Breast epithelium (tissue), 4 donors: Measurements from ENCODE around the gene CXXC5. TPM values are rescaled to one million over a fixed set of nuclear protein-coding genes. Genes with fewer than 3 reads are reported as not detected.

ENCODE experiments used
- DNase-seq, 2 donors: peaks; one replicate each; pipeline ENCODE4 v3.0.0-alpha.2; 2019; ENCODE audit warnings: low spot score in 2 of 2
- H3K27ac ChIP-seq, 2 donors: fragments of 200-600 bp; sonication (generic) in 1 of 2; one replicate each; pipeline ENCODE4 v1.5.1; 2016 to 2019; ENCODE audit warnings: mild to moderate bottlenecking in 1 of 2
- H3K27me3 ChIP-seq, 2 donors: fragments of 200-600 bp; sonication (generic) in 1 of 2; one replicate each; pipeline versions ENCODE4 v1.5.1 to v1.6.0; 2017 to 2019; ENCODE audit warnings: control low read depth in 1 of 2, mild to moderate bottlenecking in 1 of 2
- H3K36me3 ChIP-seq: fragments of 200-600 bp; one replicate; pipeline ENCODE4 v1.5.1; 2019
- H3K4me1 ChIP-seq, 2 donors: fragments of 200-600 bp; sonication (generic); one replicate each; pipeline ENCODE4 v1.5.1; 2016 to 2019; ENCODE audit warnings: control low read depth in 1 of 2
- H3K4me3 ChIP-seq, 3 donors: fragments of 200-600 bp; sonication (generic); 1 replicate in 2 of 3; 2 replicates in 1 of 3; pipeline ENCODE4 v1.5.1; 2016 to 2019; ENCODE audit warnings: mild to moderate bottlenecking in 3 of 3, moderate library complexity in 2 of 3
- H3K9me3 ChIP-seq, 2 donors: fragments of 200-600 bp; sonication (generic) in 1 of 2; one replicate each; pipeline ENCODE4 v1.5.1; 2016 to 2019; ENCODE audit warnings: control low read depth in 1 of 2
- CTCF ChIP-seq, 3 donors: fragments of 450-650 bp; IDR thresholded peaks; one replicate each; pipeline ENCODE4 v1.5.1; 2016 to 2017; ENCODE audit warnings: antibody characterized with exemption in 3 of 3, mild to moderate bottlenecking in 3 of 3, moderate library complexity in 3 of 3
- POLR2A ChIP-seq: fragments of 450-650 bp; IDR thresholded peaks from one replicate; pipeline ENCODE4 v1.6.1; 2016; ENCODE audit warnings: antibody characterized with exemption, mild to moderate bottlenecking, moderate library complexity
- POLR2AphosphoS5 ChIP-seq, 3 donors: sonication (generic); formaldehyde crosslinking; IDR thresholded peaks; one replicate each; pipeline ENCODE4 v1.6.1; 2017; ENCODE audit warnings: antibody characterized with exemption in 3 of 3
- intact Hi-C: fragments of 100-400 bp; cut with DNase I; formaldehyde crosslinking; loops from one replicate; pipeline ENCODE4 v1.15.1; 2023; ENCODE audit warnings: low total_unique reads
- total RNA-seq, 3 donors: library from RNA; depleted of rRNA; stranded (reverse); fragments of >200 nt; gene quantifications; one replicate each; pipeline ENCODE4 v1.1.0, GENCODE V29; 2016

Gene CXXC5
- total RNA-seq, 3 donors from 2014 or later, result 33.9 to 66.9 (median 38.3) TPM

- no peak for TF ChIP-seq POLR2A
- intact Hi-C loops, result no loop called here
- H3K4me3 ChIP-seq, result no peak overlapping the region
- no peak overlapping the region for H3K27ac ChIP-seq
- H3K27me3 ChIP-seq, result no peaks in the 10 kb centered on the region
- H3K4me1 ChIP-seq, result peaks cover 0 to 9% of the 10 kb centered on the region in 2 donors
- no peaks in the 10 kb centered on the region for H3K36me3 ChIP-seq
- no peak for DNase-seq
- H3K9me3 ChIP-seq, result no peaks in the 10 kb centered on the region
These were observed 53.0 kb downstream of the CXXC5 start for GRCh38 chr5:139701056-139701741.

GRCh38 chr5:139702548-139702947 is 54.4 kb downstream of the CXXC5 start:
- no peaks in the 10 kb centered on the region for H3K9me3 ChIP-seq
- no peak overlapping the region for H3K4me3 ChIP-seq
- H3K4me1 ChIP-seq, result peaks cover 0 to 3% of the 10 kb centered on the region in 2 donors
- TF ChIP-seq CTCF (IDR thresholded peaks at IDR 0.05), result no peak
- no peak for TF ChIP-seq POLR2AphosphoS5 (IDR thresholded peaks at IDR 0.05)
- TF ChIP-seq POLR2A, result no peak
- no peak for DNase-seq
- intact Hi-C loops, result no loop called here
- no peak overlapping the region for H3K27ac ChIP-seq
- H3K36me3 ChIP-seq, result no peaks in the 10 kb centered on the region
- no peaks in the 10 kb centered on the region for H3K27me3 ChIP-seq

- Histone ChIP-seq H3K36me3 (no peaks in the 10 kb centered on the region), H3K4me1 (peaks cover 0 to 4% of the 10 kb centered on the region in 2 donors), H3K4me3 (no peak overlapping the region), H3K27me3 (no peaks in the 10 kb centered on the region), H3K9me3 (no peaks in the 10 kb centered on the region), H3K27ac (no peak overlapping the region)
- no peak for DNase-seq
- no peak for TF ChIP-seq CTCF (IDR thresholded peaks at IDR 0.05)
- no peak for TF ChIP-seq POLR2A
- TF ChIP-seq POLR2AphosphoS5 (IDR thresholded peaks at IDR 0.05), result no peak
- intact Hi-C loops, result no loop called here
These were observed 56.6 kb downstream of the CXXC5 start for GRCh38 chr5:139704748-139705147.

GRCh38 chr5:139705191-139705590 is 57.0 kb downstream of the CXXC5 start:
- TF ChIP-seq POLR2AphosphoS5 (IDR thresholded peaks at IDR 0.05), result no peak
- TF ChIP-seq CTCF (IDR thresholded peaks at IDR 0.05), result no peak
- TF ChIP-seq POLR2A, result no peak

DNA sequence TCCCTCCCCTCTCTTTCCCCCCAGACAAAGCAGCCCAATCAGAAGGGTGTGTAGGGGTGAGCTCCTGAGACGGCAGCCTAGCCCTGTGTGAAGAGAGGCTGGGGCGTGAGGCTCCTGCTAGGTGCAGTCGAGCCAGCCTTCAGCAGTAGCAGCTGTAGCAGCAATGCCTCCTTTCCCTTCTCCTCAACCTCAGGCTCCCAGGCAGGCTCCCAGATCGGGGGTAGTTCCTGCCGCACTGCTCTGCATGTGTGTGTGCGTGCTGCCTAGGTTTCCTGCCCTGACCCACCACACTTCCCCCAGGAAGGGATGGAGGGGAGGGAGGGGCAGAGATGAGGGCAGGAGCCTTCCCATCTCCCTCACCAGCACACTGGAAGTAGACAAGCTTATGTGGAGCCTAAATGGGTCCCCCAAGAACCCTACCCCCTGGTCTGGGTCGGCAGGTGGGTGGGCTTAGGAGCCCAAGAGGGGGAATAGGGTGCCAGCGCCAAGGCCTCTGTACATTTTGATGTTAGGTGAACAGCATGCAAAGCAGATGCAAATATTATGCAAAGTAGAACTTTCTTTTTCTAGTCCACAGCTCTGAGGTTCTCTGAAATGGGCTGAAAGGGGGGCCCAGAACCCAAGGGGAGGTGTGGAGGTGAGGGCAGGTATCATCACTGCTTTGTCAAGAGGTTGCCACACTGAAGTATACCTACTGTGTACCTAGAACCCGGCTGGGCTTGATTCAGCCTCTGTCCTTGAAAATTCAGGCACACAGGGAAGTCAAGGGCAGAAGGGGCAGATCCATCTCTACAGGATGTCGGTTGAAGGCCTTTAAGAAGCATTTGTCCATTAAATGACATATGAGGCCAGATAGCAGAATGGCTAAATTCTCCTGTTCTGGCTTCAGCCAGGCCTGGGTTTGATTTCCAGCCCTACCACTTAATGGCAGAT is 57.8 kb downstream of the CXXC5 start:
- H3K27me3 ChIP-seq, result no peaks in the 10 kb centered on the region
- peaks cover 0 to 4% of the 10 kb centered on the region in 2 donors for H3K4me1 ChIP-seq
- intact Hi-C loops, result no loop called here
- H3K36me3 ChIP-seq, result no peaks in the 10 kb centered on the region
- H3K9me3 ChIP-seq, result no peaks in the 10 kb centered on the region
- H3K4me3 ChIP-seq, result no peak overlapping the region
- TF ChIP-seq POLR2AphosphoS5 (IDR thresholded peaks at IDR 0.05) (no peak), POLR2A (no peak), CTCF (IDR thresholded peaks at IDR 0.05) (no peak)
- no peak overlapping the region for H3K27ac ChIP-seq
- no peak for DNase-seq

More at GRCh38 chr5:139705191-139705590, 57.0 kb downstream of the CXXC5 start:
- no peak overlapping the region for H3K27ac ChIP-seq
- no peaks in the 10 kb centered on the region for H3K9me3 ChIP-seq
- H3K27me3 ChIP-seq, result no peaks in the 10 kb centered on the region
- H3K4me1 ChIP-seq, result peaks cover 0 to 4% of the 10 kb centered on the region in 2 donors
- intact Hi-C loops, result no loop called here
- no peak for DNase-seq
- no peaks in the 10 kb centered on the region for H3K36me3 ChIP-seq
- H3K4me3 ChIP-seq, result no peak overlapping the region
